Embryonic facial prominence (tissue), 1 donor: ENCODE data around the gene PROM2.

Experiments
- DNase-seq: peaks from one replicate; pipeline ENCODE4 v3.0.0-alpha.2; 2016; ENCODE audit errors: extremely low spot score

Gene PROM2

DNA sequence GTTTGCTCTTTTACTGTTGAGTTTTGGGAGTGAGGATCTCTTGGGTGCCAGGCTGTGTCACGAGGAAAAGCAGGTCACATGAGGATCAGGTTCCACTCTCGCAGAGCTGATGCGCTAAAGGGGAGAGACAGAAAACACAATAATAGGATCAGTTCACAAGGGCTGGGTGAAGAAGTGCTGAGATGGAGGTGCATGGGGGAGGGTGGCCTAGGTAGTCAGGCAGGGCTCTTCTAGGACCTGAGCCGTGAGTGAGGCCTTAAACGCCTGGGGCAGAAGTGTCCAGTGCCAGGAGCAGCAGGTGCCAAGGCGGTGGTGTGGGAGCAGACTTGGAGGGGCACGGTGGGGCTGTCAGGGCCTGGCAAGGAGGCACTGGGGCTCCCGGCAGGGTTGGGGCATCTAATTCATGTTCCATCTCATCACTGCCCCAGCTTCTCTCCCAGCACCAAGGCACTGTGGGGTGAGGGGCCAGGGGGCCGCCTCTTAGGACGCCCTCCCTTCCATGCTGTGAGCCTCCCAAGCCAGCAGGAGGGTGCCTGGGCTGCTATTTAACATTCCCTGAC, 32.2 kb downstream of the PROM2 start:
- DNase-seq = no peak

DNA sequence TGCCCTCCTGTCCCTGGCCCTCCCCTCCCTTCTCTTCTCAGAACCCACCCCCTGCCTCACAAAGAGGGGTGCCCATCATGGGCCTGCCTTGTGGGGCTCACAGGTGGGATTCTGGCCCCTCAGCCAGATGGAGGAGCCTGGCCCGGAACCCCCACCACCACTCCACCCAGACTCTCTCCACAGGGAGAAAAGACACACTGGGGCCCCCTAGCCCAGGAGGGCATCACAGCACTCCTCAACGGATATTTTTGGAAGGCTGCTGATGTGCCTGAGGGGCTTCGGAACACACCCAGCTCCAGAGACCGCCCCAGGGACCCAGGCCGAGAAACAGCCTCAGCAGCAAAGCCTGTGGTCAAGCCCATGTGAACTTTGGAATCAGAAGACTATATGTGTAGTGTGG, 32.8 kb downstream of the PROM2 start:
- DNase-seq = no peak

DNA sequence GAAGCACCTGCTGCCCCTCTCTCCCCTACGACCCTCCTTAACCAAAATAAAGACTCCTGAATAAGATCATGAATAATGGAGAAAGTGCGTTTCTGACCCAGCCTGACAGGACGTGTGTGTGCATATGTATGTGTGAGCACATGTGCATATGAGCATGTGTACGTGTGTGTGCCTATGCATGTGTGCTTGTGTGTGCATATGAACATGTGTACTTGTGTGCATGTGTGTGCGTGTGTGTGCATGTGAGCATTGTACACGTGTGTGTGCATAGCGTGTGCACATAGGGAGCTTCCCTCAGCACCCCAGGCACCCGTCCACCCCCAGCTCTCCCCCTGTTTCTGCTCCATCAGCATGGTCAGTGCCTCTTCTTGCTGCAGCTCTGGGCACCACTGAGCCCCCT, 33.6 kb downstream of the PROM2 start:
- no peak for DNase-seq

DNA sequence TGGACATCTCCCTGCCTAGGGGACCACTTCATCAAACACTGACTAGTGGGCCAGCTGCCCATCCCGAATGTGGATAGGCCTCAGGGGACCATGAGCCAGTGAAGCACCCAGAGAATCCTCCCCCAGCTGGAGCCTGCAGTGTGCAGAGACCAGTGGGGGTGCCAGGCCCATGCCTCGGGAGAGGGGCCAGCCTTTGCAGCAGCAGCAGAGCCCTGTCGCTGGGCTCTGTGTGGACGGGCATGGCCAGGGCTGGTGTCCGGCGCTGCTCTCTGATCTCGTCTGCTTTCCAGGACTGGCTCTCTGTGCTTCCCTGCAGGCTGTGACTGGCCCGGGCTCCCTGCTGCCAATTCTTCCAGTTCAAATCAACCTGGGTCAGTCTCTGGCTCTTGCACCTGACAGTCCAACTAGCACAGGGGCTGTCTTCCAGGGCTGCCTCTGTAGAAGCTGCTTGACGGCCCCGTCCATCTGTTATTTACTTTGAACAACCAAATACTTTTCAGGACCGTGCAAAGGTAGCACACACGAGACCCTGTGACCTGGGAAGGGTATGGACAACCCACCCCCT, 34.3 kb downstream of the PROM2 start:
- DNase-seq = no peak

DNA sequence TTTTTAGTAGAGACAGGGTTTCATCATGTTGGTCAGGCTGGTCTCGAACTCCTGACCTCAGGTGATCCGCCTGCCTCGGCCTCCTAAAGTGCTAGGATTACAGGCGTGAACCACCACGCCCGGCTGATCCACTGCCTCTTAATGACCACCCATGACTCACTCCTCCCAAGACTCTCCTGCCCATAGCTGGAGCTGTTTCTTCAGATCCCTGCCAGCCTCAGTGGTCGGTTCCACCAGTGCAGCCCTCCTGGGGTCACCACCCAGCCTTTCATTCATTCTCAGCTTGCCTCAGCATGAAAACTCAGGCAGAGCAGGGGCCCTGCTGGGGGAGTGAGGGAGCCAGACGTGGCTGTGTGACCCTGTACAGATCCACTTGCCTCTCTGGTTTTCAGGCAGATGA, 35.4 kb downstream of the PROM2 start:
- no peak for DNase-seq

DNA sequence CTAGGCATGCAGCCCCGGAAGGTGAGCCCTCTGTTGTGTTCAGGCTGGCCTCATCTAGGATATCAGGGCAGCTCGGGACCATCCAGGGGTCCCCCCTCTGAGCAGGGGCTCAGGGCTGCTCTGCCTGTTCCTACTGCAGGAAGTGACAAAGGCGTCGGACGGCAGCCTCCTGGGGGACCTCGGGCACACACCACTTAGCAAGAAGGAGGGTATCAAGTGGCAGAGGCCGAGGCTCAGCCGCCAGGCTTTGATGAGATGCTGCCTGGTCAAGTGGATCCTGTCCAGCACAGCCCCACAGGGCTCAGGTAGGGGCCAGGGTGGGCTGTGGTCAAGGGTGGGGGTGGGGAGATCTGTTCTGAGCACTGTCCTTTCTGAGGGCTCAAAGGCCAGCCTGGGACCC, 36.0 kb downstream of the PROM2 start:
- DNase-seq = no peak

DNA sequence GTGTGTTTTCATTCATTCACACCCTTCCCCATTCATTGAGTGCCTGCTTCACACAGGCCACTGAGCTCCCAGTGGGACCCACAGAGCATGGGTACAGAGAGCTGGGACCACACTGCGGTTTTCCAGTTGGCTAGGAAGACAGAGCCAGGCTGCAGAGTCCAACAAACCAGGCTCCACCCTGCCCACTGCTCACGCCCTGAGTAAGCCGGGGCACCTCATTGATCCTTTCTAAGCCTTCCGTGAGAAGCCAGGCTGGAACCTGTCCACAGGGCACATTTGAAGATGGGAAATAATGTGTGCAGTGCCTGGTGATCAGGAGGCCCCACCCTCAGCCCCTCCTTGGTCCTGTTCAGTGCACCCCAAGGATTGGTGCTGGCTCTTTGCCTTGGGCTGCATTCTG, 36.4 kb downstream of the PROM2 start:
- DNase-seq = no peak

DNA sequence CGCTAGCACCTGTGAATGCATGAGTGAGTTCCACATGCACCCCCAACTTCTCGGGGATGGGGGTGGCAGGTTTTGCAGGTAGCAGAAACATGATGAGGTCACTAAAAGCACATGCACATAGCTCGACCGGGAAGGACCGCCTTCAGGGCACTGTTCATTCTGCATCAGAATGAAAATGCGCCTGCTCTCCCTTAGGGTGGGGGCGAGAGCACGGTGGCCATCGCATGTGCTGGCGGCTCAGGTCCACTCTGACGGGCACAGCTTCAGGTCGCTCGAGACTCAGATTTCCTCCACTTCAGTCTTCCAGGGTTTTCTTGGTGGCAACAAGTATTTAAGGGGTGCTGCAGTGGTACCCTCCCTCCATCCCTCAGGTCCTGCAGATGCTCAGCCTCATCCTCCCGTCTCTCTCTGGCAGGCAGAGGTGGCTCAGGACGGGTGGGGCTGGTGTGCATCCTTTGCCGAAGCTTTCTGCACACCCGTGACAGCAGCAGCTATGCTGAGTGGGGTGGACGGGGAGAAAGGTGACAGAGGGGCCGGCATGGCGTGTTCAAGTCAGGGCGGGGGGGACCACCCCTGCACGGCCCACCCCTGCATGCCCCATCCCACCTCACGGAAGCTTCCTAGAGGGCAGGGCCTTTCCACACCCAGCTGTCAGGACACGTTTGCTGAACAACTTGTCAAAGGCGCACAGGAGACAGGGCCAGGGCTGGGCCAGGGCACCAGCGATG, 37.7 kb downstream of the PROM2 start:
- no peak for DNase-seq

DNA sequence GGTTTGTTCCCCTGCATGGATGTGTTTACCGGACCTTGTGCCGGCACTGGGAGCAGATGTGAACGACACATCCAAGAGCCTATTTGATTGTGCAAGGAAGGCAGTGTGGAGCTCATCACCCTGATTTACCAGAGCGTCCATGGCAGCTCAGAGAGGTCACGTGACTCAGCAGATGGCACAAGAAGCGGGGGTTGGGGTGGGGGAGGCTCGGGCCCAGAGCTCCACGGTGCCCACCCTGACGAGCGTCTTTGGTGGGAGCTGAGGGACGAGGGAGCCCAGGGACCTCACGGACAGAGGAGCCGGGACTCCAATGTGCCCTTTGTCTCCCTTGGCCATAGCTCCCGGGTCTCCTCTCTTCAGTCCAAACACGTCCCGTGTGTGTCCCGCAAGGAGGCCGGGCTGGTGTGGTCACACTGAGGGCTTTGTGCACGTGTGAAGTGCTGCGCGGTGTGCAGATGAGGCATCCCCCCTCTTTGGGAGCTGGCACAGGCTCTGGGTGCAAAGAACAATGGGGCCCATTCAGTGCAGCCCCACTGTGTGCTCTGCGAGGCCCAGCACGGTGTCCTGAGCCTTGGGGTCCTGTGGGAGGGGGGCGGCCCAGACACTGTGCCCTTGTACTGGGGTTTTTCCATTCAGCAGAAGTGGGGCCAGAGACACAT, 38.4 kb downstream of the PROM2 start:
- DNase-seq = no peak

DNA sequence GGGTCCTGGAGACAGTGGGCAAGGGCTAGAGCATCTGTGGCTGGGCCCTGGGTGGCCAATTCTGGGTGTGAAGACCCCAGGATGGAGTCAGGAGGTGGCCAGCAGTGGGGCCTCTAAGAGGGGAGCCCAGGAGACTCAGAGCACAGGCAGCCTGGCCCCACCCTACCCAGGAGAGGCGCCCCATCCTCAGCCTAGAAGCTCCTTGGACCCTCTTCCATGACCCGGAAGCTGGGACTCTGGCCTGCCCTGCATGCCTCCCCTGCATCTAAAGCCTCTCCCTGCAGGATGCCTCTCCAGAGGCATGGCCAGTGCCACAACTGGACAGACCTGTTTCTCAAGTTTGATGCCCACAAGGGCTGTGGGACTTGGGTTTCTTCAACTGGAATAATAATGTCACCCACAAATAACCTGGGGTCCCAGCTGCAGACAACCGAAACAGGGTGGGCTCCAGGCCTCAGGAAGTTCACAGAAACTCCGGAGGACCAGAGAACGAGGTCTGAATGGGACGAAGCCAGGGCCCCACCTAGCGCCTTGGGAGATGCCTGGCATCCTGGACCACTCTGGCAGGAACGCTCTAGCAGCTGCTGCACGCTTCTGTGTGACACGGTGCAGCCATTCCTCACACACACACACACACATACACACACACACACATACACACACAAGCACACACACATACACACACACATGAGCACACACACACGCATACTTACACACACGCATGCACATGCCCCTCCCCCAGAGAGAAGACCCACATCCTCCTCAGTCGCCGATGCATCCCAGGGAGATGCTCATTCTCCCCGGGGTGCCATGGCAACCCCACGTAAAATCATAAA, 39.3 kb downstream of the PROM2 start:
- no peak for DNase-seq

DNA sequence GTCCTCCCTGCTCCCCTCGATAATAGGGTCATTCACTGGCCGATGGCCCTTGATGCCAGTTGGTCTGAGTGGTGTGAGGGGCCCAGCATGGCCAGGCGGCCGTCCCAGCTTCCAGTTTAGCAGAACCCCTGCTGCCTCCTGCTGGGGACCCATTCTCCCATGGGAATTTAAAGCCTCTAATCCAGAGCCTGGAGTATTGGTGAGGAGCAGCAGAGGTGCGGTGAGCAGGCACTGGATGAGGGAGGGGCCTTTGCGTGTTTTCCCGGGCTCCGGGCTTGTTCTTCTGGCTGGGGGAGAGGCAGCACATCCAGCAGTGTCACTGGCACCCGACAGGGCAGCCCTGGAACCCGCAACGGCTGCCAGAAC, 40.3 kb downstream of the PROM2 start:
- no peak for DNase-seq

DNA sequence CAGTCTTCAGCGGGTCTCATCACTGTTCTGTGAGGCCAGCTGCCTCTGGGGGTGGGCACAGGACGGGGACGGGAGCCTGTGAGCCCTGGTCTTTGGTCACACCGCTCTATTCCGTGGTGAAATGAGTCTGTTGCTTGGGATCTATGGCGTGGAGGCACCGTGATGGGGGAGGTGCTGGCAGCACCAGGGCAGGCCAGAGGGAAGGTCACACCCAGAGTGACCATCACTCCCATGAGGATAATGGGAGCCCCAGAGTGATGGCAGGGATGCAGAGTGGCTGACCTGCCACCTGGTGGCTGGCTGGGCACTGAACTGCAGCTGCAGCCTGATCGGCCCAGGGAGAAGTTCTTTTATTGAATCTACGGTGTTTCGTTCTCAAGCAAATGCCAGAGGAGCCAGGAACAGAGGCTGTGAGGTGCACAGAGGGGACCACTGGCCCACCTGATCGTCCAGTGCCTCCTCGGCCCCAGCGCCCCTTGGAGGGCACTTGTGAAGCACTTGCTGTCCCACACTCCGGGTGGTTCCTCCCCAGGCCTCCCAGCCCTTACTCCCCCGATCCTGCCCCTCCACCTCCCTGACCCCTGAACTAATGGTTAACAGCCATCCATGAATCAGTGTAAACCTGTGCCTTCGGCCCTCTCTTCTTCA, 40.8 kb downstream of the PROM2 start:
- no peak for DNase-seq

DNA sequence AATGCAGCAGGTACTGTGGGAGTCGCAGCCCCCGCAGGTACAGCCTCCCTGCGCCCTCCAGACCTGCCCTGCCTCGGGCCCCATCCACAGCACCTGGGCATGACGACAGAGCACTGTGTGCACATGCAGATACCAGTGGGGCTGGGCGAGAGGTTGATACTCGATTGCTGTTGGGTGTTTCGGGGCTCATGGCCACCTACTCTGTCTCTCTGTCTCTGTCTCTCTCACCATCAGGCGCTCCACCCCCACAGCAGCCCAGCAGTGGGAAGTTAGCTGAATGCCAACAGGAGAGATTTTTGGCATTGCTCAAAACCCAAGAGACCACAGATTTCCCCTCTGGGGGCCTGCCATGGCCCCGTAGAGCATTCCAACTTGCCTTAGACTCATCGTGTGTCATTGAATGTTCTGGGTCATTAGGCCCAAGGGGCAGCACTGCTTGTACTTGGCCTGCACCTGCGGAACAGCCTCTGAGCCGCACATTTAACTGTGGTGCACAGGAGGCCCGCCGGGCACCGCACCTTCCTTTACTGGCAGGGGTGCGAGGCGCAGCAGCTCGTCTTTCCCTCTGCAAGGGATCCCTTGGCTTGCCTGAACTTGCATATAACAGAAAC, 41.7 kb downstream of the PROM2 start:
- no peak for DNase-seq

DNA sequence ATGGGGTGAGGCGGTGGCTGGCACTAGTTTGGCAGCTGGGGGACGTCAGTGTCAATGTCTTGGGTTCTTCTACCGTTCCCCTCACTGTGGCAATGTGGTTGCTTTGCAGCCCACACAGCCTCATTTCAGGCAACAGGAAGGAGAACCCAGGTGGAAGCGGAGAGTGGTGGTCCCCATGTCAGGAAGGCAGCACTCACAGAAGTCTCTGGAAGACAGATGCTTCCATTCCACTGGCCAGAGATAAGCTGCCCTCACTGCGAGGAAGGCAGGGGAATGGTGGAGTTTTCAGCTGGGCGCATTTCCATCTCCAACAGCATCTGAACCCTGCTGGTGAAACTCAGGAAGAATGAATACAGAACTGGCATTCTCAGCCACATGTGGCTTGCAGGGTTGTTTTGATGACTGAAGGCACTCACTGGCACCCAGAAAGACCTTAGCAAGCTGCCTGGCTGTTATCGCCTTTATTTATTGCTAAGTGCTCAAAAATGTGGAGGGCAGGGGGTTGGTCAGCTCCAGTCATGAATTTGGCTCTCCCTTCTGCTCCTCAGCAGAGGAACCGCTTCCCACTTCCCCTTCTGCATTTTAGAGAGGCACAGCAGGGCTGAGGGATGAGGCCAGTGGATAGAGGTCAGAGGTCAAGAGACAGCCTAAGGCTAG, 42.3 kb downstream of the PROM2 start:
- DNase-seq = no peak

DNA sequence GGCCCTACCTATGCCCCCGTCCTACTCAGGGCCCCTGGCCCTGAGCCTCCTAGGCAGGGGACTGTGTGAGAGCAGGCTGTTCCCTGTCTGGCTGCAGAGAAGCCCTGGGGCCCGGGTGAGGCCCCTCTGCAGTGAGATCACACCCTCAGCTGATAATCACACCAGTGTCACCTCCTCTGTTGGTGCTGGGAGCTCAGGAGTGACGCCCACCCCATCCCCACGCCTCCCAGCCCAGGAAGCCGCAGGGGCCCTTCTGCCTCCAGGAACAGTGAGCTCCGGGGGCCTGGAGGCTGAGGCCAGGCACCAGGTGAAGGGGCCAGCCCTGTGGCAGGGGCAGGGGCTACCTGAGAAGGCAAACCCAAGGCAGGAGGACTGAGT, 42.9 kb downstream of the PROM2 start:
- DNase-seq = no peak

DNA sequence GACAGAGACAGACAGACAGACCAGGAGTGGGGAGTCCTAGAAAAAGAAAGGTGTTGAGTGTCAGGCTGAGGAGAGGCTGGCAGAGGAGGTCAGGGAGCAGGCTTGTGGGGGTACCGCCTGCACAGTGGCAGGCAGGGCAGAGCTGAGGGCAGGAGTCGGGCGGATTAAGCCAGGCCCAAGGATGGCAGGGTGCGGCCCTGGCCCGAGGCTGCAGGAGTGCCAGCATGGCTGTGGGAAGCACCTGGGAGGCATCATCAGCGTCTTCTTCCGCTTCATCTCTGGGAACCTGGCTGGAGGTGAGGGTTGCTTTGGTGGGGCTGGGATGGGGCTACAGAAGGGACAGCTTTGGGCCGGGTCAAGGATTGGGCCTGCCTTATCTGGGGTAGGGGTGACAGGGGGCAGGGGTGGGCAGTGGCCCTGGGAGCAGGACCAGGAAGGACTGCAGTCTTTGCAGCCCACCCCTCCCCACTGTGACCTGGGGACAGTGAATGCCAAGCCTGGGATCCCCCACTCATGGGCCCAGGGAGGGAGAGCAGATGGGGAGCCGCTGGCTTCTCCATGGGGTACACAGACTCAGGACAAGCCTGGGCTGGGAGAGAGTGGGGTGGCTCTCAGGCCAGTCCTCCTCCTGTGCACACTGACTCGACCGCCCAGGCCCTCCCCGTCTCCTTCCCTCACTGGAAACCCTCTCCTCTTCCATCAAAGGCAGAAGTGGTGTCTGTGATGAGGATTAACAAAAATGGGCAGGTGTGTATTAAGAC, 43.6 kb downstream of the PROM2 start:
- no peak for DNase-seq

DNA sequence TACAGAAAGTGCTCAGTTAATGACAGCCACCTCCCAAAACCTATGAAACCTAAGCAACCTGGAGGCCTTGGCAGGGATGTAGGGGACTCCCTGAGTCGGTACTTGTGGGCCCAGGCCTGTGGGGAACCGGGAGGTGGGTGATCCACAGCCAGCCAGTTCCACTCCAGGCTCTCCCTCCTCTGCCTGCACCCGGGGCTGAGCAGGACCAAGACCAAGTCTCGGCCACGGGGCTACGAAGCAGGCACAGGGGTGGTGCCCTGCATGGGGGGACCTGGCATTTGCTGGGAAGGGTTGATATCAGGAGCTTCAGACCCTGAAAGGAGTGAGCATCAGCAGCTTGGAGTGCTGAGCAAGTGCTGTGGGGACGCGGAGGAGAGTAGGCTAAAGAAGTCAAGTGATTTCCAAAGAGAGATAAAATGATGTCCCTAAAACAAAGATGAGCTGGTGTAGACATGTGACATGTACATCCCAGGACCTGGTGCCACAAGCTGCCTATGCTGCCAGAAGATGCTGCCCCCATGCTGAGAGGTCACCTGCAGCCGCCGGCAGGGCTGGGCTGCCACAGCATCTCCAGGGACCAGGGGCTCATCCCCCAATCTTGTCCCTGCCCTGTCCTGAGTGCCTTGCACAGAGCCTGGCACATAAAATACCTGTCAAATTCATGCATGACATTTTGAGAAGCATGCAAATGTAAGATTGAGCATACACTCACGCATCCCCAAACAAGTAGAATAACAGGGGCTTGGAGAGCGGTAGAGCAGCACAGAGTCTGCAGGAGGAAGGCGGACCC, 44.4 kb downstream of the PROM2 start:
- no peak for DNase-seq

DNA sequence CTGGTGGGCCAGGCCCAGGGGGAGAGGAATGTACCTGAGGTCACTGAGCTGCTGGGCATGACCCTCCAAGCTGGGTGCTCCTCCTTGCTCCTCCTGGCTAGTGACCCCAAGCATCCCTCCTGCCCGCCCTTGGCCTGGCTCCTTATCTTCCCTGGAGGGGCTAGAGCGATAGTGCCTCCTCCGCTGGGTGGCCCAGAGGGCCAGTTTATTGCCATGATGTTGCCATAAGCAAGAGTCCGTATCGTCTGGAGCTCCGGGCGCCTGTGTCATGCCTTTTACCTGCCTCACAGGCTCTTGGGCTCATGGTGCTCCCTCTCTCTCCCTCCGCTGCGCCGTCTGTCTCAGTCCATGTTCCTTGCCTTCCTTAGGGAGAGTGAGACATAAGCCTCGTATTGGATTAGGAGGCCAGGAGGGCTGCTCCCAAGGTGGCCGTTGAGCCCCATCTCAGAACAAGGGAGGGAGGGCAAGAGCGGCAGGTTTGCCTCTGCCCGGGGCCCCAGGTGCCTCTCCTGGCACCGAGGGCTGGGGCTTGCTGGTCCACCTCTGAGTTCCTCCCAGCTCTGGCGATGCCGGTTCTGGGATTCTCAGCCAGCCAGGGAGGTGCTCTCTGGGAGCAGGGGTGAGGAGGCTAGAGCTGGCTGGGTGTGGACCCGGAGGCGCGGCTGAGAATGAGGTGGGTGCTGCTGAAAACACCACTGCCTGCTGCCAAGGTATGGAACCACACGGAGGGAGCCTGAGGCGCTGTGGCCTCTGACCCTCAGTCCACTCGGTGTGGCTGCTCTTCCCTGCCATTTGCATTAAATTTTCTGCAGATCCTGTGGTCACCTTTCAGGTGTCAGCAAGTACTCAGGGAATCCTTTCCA, 45.5 kb downstream of the PROM2 start:
- DNase-seq = no peak
